ENCODE measurements around the gene PPM1G. TPM values are rescaled to one million over a fixed set of nuclear protein-coding genes. Genes with fewer than 3 reads are reported as not detected.
A peak's percentile ranks its signal among the peaks of the same experiment; 100 is the strongest.

The PPM1G gene
- polyA plus RNA-seq, 1 experiment, result 48.6 TPM

DNA sequence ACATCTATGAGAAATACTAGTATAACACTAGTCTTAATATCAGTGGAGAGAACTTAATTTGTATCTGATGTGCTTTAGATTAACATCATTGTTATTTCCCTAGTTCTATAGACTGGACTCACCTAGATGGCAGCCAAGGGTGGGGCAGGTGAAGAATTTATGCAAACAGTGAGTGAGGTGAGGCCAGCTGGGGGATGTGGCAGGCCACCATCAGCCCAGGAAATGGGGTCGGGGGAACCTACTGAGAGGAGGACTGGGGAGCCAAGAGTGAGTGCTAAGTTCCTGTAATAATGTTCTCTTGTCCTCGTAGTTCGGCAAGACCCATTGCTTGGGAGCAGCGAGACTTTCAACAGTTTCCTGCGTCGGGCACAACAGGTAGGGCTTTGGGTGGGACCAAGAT lies 36.5 kb downstream of the PPM1G start:
- H3K9me3 ChIP-seq (ENCODE audit: control insufficient read depth, insufficient read depth, low read length), result no peaks in the 10 kb centered on the region; the same call in 1 of the 2 replicates
- DNase-seq (ENCODE audit: low read depth, low spot score), result no peak
- TF ChIP-seq, protein P1, sequence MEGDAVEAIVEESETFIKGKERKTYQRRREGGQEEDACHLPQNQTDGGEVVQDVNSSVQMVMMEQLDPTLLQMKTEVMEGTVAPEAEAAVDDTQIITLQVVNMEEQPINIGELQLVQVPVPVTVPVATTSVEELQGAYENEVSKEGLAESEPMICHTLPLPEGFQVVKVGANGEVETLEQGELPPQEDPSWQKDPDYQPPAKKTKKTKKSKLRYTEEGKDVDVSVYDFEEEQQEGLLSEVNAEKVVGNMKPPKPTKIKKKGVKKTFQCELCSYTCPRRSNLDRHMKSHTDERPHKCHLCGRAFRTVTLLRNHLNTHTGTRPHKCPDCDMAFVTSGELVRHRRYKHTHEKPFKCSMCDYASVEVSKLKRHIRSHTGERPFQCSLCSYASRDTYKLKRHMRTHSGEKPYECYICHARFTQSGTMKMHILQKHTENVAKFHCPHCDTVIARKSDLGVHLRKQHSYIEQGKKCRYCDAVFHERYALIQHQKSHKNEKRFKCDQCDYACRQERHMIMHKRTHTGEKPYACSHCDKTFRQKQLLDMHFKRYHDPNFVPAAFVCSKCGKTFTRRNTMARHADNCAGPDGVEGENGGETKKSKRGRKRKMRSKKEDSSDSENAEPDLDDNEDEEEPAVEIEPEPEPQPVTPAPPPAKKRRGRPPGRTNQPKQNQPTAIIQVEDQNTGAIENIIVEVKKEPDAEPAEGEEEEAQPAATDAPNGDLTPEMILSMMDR (IDR thresholded peaks at IDR 0.05; ENCODE audit: low read depth, low read length), result no peak
- no peaks in the 10 kb centered on the region for H3K27me3 ChIP-seq (ENCODE audit: control insufficient read depth, insufficient read depth, low read length)
- H3K27ac ChIP-seq (ENCODE audit: low read depth, low read length), result no peak overlapping the region
- ChIA-PET POLR2A (no interaction called here), CTCF (interaction anchor here (1.3 kb wide), 1 partner anchor 310 kb away, joined by 5 read pairs; no protein-coding TSS in a partner anchor)
- H3K4me3 ChIP-seq (ENCODE audit: low read depth, low read length), result no peak overlapping the region

DNA sequence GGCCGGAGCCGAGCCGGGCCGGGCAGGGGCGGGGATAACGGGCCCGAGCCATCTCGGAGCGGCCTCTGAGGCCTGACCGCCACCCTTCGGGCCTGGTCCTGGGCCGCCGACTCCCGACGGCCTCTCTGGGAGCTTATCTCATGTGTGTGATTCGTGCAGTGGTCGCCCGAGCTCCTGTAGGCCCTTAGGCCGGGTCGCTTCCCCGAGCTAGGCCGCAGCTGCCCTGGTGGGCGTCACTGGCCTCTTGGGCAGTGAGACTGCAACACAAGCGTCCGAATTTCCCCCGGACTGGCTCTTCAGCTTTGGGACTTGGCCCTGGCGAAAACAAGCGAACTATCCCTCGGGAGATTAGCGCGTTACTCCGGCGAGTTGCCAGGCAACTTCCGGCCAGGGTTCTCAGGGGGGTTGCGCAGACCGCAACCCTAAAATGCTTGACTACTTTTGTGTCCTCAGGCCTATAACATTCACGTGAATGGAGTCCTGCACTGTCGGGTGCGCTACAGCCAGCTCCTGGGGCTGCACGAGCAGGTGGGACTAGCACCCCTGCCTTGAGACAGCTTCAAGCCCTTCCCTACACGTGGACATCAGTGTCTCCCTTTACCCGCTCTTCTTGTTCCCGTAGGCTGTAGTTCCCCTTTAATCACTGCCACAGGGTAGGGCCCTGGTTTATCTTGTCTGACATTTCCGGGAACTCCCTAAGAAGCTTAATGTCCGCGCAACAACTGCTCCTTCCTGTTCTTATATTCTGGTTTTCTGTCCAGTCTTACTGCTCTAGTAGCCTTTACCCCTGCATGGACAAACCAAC lies 38.4 kb downstream of the PPM1G start:
- TF ChIP-seq, protein P1 (IDR thresholded peaks at IDR 0.05; ENCODE audit: low read depth, low read length), result no peak
- no peak for DNase-seq (ENCODE audit: low read depth, low spot score)
- POLR2A ChIA-PET, result interaction anchor here (0.7 to 3.9 kb wide), 3 partner anchors 9 to 57 kb away, joined by 3 to 35 read pairs (median 34); partner anchors contain the start of genes GTF3C2, NRBP1 and ZNF513
- Histone ChIP-seq H3K9me3 (ENCODE audit: control insufficient read depth, insufficient read depth, low read length) (no peaks in the 10 kb centered on the region; the same call in 1 of the 2 replicates), H3K27me3 (ENCODE audit: control insufficient read depth, insufficient read depth, low read length) (no peaks in the 10 kb centered on the region), H3K4me3 (ENCODE audit: low read depth, low read length) (peak overlapping the region; percentile 96), H3K27ac (ENCODE audit: low read depth, low read length) (peak overlapping the region; percentile 69)
- CTCF ChIA-PET, result interaction anchor here (1.1 to 3.8 kb wide), 2 partner anchors 8 to 9 kb away, joined by 6 to 10 read pairs; partner anchors contain the start of gene ZNF513

DNA sequence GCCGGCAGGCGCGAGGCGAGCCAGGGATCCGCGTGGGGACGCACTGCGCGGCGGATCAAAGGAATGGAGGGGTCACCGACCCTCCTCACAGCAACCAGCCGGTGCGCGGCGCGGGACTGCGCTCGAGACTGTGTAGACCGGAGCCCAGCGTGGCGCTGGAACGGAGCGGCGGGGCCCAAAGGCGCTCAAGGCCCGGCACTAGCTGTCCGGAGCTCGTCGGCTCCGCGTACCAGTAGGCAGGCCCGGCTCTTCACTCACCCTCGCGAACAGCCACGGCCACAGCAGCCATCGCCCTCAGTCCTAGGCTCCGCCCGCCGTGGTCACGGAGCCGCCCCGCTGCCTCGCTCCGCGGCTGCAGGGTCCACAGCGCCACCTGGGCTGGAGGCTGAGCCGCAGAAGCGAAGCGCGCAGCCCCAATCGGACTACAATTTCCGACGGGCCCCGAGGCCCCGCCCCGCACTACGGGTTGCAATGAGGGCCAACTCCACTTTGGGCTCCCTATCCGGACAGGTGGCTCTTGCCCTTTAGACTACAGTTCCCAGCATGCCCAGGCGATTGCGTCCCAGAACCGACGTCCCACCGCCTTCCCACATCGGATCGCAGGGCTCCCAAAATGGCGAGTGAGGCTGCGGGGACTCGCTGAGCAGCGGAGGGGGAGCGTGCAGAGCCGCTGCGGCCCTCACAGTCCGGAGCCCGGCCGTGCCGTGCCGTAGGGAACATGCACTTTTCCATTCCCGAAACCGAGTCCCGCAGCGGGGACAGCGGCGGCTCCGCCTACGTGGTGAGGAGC lies 39.2 kb downstream of the PPM1G start, which contains the start of the genes EIF2B4 and SNX17:
EIF2B4 (minus strand) TSS at position 313 of the 790 bp plus-strand sequence; CDS start at position 289, 24 bp downstream.
SNX17 (plus strand) TSS at position 591 of the 790 bp plus-strand sequence; CDS start at position 719, 128 bp downstream.
- POLR2A ChIA-PET, result interaction anchor here (0.7 to 3.9 kb wide), 6 partner anchors 9 to 59 kb away, joined by 3 to 35 read pairs (median 6); partner anchors contain the start of genes GTF3C2, MPV17, NRBP1 and ZNF513
- peak; percentile 98 for DNase-seq (ENCODE audit: low read depth, low spot score)
- peak within 1 kb of the TSS; percentile 84 for H3K27ac ChIP-seq (ENCODE audit: low read depth, low read length)
- H3K4me3 ChIP-seq (ENCODE audit: low read depth, low read length), result peak within 1 kb of the TSS; percentile 96
- TF ChIP-seq, protein P1 (IDR thresholded peaks at IDR 0.05; ENCODE audit: low read depth, low read length), result peak; percentile 77
- CTCF ChIA-PET, result interaction anchor here (0.7 to 3.8 kb wide), 5 partner anchors 9 to 313 kb away, joined by 3 to 10 read pairs (median 3); partner anchors contain the start of genes PPM1G and ZNF513
- H3K9me3 ChIP-seq (ENCODE audit: control insufficient read depth, insufficient read depth, low read length), result no peaks in the 10 kb centered on the region; the same call in 1 of the 2 replicates
- H3K27me3 ChIP-seq (ENCODE audit: control insufficient read depth, insufficient read depth, low read length), result no peaks in the 10 kb centered on the region

DNA sequence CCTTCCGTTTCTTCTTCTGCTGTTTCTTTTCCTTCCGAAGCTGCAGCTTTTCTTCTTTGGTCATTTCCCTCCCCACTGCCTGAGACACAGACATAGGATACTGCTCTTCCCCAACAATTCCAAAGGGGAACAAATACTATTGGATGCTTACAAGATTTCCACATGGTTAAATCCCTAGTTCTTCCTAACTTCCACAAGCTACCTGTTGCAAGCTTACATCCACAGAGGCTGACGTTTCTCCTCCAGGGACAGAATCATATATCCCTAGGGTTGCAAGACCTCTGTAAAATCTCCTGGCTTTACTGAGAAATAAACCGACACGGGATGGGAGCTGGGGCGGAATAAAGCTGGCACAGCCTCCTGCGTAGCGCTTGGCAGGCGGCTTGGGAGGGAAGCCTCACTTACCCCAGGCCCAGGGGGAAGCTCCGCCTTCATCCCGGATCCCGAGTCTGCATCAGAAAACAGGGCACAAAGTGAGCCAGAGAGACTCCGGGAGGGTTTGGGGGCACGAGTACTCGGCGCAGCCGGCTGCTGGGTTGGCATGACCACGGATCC lies 39.8 kb downstream of the PPM1G start:
- H3K27me3 ChIP-seq (ENCODE audit: control insufficient read depth, insufficient read depth, low read length), result no peaks in the 10 kb centered on the region
- DNase-seq (ENCODE audit: low read depth, low spot score), result no peak
- TF ChIP-seq, protein P1 (IDR thresholded peaks at IDR 0.05; ENCODE audit: low read depth, low read length), result no peak
- no peaks in the 10 kb centered on the region; the same call in 1 of the 2 replicates for H3K9me3 ChIP-seq (ENCODE audit: control insufficient read depth, insufficient read depth, low read length)
- POLR2A ChIA-PET, result interaction anchor here (0.7 to 3.9 kb wide), 6 partner anchors 10 to 60 kb away, joined by 3 to 35 read pairs (median 6); partner anchors contain the start of genes GTF3C2, MPV17, NRBP1 and ZNF513
- peak overlapping the region; percentile 96 for H3K4me3 ChIP-seq (ENCODE audit: low read depth, low read length)
- H3K27ac ChIP-seq (ENCODE audit: low read depth, low read length), result peak overlapping the region; percentile 84
- CTCF ChIA-PET, result interaction anchor here (0.7 to 3.8 kb wide), 6 partner anchors 10 to 313 kb away, joined by 3 to 10 read pairs (median 3); partner anchors contain the start of genes PPM1G and ZNF513

Data from AG04450 (cell line).